ENCODE measurements around the gene ARIH2.
A peak's percentile ranks its signal among the peaks of the same experiment; 100 is the strongest.
"Not testable (repeated sequence)": the region's sequence is repeated elsewhere in the genome, so short reads cannot be mapped to it uniquely, and the experiment has no call there.

Gene ARIH2

DNA sequence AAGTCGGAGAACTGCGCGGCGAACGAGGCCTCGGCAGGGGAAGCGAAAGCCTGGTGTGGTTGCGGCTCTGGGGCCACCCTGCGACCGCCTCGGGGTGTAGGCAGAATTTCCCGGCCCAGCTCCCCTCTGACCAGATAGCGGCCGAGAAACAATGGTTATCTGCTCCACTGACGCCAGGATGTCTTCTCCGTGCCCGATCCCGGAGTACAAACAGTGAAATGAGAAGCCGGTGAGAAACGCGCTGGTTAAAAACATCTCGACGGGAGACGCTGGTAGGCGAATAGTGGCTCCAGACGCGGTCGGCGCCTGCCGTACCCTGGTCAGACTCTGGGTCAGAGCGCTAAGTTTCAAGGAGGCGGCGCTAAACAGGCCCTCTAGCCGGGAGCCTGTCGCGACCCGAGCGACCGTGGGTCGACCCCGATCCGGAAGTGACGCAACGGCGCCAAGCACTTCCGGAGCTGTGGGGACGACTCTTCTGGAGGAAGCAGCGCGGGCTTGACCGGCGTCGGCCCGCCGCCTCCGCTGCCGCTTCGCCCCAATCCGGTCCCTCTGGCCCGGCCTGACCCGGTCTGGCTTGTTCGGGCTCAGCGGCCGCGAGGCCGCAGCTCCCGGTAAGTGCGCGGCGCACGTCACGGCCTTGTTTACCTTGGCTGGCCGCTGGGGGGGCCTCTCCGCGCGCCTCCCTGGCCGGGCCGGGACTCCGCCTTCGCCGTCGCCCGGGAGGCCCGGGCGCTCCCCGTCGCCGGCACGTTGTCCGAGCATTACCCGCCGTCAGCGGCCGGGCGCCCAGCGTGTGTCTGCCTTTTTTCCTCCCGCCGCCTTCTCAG lies at the start of gene ARIH2:
TSS of gene ARIH2 (plus strand) at position 455 of the 827 bp plus-strand sequence. CDS start 8,717 bp downstream, outside the sequence.
- peak; percentile 83 for DNase-seq (ENCODE audit: low read depth)

DNA sequence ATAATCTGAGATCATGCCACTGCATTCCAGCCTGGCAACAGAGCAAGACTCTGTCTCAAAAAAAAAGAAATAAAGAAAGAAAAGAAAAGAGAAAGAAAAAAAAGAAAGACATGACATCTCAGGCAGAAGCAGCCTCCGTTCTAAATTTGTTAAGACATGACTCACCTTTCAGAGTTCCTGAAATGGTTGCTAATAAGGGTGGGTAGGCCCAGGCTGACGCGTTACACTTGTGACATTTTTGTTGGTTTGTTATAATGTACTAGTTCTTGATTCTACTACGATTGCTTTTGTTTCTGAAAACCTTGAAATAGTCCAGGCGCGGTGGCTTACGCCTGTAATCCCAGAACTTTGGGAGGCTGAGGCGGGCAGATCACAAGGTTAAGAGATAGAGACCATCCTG lies 41.0 kb upstream of the ARIH2 start:
- no peak for DNase-seq (ENCODE audit: low read depth)

DNA sequence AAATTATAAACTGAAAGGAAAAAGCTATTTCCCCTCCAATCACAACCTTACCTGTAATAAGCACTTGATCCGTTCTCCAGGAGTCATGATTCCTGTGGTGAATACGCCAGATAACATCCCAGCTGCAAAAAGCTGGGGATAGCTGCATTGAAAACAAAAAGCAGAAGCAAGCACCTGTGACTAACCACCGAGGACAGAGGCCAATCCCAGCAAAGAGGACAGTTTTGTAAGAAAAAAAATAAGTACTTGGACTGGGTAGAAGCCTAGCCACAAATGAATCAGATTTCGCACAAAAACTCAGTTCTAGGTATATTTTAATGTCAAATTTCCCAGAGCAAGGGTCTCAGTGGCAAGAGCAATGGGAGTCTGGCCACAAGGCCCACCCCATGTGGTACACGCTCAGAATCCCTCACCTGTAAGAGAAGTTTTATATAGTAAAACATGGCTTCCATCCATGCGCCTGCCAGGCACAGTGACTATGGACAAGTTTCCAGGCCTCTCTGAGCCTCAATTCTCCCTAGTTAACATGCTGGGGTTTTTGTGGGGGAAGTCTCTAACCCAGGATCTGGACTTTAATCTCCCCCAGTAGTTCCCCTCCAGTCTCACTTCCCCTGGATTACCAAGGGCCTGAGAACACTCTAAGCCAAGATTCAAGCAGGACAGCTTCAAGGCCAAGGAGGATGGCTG lies 39.2 kb upstream of the ARIH2 start:
- DNase-seq (ENCODE audit: low read depth), result no peak

DNA sequence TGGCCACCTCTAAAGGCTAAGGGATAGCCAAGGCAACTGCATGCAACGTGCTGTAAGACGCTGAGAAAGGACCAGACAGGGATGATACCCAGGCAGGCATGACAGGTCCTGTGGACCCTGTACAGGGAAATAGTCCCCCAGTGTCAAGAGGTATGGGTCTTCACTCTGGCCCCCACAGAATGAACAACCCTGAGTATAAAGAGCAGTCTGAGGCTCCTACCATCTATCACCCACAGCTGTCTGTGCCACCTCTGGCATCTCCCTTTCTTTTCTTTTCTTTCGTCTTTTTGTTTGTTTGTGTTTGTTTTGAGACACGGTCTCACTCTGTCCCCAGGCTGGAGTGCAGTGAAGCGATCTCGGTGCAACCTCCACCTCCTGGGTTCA lies 38.7 kb upstream of the ARIH2 start:
- no peak for DNase-seq (ENCODE audit: low read depth)

DNA sequence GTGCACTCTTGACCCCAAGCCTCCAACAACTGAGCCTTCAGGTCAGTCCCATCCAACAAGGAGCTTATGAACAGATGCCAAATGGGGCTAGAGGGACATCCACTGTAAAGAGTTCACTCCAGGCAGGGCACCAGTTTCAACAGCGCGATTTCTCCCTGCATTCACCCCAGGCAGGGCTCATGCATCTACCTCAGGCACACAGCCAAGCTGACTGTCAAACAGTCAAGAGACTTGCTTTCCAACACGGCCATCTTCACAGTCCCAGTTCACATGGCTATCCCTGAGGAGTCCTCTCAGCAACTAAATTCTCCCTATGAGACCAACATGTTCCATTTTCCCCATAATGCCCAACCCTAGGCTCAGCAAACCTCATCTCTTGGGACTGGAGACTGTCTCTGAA lies 37.6 kb upstream of the ARIH2 start:
- no peak for DNase-seq (ENCODE audit: low read depth)

DNA sequence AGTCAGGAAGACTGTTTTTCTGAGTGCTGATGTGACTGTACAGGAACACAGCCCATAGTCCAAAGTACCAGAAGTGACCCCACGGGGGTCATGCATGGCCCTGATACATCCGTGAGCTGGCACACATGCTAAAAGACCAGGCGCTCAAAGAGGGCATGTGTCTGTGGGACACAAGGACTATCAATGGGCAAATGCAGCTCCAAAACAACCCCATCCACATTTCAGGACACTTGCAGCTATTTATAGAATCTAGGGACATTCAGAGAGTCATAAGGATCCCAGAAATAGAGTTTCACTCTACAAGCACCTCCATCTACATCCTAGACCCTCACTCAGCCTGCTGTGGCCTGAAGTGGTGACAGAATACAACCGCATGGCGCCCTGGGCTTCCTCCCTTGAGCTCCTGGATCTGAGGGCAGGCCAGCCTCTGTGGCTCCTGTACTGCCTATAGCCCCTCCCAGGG lies 37.0 kb upstream of the ARIH2 start:
- DNase-seq (ENCODE audit: low read depth), result no peak

DNA sequence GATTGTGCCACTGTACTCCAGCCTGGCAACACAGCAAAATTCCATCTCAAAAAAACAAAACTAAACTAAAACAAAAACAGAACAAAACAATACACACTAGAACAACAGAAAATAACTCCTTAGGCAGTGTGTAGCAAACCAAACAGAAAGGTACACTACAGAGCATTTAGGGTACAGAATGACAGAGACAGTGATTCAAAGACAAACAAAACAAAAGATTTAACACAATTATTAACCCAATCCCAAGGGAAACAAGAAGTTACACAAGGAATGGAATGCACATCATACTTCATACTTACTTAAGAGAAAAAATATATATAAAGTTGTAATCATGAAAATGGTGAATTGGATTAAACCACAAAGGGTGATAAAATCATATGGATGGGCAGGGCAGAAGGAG lies 32.9 kb upstream of the ARIH2 start:
- no peak for DNase-seq (ENCODE audit: low read depth)

DNA sequence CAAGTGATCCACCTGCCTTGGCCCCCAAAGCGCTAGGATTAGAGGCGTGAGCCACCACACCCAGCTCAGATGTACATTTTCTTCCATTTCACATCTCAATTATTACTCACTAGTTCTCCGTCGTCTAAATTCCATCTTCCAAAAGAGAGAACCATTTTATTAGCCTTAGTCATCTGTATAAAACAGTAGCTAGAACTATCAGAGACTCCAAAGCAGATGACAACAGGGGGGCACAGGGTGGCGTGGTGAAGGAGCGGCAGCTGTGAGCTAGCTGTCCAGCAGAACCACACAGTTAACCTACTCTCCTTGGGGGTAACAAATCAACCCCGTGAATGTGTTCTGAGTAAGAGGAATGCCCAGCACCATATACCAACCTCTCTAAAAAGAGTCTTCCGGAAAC lies 27.0 kb upstream of the ARIH2 start:
- DNase-seq (ENCODE audit: low read depth), result no peak

DNA sequence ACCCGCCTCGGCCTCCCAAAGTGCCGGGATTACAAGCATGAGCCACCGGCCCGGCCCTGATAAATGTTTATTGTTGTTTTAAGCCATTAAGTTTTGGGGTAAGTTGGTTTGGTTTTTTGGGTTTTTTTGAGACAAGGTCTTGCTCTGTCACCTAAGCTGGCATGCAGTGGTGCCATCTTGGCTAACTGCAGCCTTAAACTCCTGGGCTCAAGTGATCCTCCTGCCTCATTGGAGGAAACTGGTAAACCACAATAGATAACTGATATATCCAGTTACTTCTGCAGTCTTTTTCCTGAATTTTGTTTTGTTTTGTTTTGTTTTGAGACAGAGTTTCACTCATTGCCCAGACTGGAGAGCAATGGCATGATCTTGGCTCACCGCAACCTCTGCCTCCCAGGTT lies 24.1 kb upstream of the ARIH2 start:
- no peak for DNase-seq (ENCODE audit: low read depth)

DNA sequence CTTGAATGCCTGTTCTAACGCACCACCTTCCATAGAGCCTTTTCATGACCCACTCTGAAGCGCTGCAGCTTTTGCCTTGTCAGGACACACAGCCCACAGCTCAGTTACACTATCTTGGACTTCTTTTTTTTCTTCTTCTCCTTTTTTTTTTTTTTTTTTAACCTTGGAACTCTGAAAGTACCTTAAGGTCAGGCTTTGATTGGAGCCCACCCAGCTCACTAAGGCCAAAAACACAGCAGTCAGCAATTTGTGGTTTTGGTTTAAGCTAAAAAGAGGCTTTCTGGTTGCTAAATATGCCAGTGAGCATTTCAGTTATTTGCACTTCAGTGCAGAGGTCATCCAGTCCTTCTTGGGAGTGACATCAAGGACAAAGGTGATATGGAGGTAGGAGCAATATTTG lies 21.7 kb upstream of the ARIH2 start:
- no peak for DNase-seq (ENCODE audit: low read depth)

DNA sequence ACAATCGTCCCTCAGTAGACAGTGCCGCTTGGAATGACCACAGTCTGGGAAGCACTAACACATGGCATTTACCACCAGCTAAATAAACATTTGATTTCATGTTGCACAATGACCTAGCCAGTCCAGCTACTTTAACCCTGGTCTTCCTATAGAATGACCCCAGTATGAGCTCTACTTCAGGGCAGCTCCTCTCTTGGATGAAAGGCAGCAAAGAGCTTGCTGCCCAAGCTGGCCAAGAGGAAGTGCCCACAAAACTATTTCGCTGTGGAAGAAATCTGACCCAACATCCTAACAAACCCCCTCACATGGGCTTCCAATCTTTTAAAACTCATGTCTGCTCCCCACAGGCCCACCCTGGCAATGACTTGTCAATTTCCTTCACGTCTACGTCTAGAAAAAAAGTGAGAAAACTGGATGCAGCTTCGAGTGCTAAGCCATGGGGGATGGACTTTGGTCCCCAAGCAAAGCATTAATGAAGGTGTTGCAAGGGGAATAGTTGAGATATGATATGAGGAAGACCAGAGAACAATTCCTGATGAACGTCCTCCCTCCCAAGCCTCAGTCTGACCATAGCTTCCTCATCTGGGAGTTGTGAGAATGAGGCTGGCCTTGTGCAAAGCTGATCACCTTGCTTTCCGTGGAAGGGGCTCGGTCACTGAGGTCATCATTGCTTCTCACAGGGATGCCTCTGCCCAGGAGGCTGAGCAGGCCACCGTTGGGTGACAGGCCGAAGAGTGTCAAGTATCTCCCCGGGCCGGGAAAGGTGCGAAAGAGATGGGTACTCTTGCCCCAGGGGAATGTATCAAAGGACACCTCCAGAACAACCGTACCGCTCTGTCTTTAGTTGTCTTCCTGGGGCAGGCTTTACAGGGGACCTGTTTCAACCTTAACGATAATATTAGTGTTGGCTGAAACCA lies 20.9 kb upstream of the ARIH2 start:
- no peak for DNase-seq (ENCODE audit: low read depth)

DNA sequence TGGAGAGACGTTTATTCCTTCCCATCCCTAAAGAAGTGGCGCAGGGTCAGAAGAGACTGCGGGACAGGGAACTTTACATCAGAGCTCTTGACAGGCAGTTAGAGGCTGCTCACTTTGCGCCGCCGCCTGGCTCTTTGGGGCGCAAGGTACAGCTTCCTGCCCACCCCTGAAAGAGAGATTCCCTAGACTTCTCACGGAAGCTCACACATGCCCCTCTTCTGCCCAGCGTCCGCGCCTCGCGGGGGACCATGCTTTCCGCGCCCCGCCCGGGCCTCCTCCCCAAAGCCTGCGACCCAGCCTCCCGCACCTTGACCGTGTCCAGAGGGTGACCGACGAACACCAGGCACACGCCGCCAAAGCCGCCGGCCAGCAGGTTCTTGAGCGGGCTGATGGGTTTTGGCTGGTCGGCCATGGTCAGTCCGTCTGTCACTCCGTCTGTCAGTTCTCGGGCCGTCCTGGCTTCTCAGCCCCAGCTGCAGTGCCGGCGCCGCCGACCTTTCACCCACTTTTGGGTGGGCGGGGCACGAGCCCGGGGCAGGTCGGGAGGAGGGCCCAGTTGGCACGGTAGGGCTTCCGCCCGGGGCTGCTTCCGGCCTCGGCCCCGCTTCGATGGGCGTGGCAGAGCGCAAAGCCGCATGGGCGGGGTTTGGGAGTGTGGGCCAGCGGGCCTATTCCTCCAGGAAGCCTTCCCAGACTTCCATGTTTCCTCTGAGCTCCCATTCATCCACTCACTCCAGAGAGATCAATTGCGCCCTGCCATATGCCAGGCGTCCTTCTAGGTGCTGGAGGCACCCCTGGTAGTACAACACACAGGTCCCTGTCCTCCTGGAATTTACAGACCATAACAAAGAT lies 20.0 kb upstream of the ARIH2 start, which contains the start of gene SLC25A20:
TSS of gene SLC25A20 (minus strand) at position 500 of the 852 bp plus-strand sequence. CDS start at position 412, 88 bp downstream.
- peak; percentile 87 for DNase-seq (ENCODE audit: low read depth)

DNA sequence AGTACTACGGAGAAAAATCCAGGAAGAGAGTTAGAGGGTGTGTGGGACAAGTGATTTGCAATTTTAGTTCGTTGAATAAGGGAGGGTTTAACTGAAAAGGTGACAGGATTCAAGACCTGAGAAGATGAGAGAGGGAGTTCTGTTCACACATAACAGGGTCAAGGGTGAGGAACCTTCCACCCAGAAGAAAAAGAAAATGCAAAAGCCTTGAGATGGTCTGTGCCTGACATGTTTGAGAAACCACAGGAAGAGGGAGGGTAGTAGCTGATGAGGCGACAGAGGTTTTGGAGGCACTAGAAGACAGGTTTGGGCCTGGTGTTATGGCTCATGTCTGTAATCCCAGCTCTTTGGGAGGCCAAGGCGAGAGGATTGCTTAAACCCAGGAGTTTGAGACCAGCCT lies 19.4 kb upstream of the ARIH2 start:
- DNase-seq (ENCODE audit: low read depth), result no peak

DNA sequence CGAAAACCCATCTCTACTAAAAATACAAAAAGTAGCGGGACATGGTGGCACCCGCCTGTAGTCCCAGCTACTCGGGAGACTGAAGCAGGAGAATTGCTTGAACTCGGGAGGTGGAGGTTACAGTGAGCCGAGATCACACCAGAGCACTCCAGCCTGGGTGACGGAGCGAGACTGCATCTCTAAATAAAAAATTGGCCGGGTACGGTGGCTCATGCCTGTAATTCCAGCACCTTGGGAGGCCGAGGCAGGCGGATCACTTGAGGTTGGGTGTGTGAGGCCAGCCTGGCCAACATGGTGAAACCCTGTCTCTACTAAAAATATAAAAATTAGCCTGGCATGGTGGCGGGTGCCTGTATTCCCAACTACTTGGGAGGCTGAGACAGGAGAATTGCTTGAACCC lies 11.6 kb upstream of the ARIH2 start:
- DNase-seq (ENCODE audit: low read depth), result not testable (repeated sequence)

DNA sequence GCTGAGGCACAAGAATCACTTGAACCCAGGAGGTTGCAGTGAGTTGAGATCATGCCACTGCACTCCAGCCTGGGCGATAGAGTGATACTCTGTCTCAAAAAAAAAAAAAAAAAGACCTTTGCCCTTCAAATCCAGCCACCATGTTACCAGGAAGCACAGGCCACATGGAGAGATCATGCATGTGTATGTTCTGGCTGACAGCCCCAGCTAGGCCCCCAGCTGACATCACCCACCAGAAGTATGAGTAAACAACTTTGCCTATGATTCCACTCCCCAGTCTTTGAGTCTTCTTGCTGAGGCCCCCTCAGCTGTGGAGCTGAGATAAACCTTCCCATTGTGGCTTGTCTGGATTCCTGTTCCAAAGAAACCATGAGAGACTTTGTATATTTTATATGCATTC lies 3.3 kb upstream of the ARIH2 start:
- no peak for DNase-seq (ENCODE audit: low read depth)

DNA sequence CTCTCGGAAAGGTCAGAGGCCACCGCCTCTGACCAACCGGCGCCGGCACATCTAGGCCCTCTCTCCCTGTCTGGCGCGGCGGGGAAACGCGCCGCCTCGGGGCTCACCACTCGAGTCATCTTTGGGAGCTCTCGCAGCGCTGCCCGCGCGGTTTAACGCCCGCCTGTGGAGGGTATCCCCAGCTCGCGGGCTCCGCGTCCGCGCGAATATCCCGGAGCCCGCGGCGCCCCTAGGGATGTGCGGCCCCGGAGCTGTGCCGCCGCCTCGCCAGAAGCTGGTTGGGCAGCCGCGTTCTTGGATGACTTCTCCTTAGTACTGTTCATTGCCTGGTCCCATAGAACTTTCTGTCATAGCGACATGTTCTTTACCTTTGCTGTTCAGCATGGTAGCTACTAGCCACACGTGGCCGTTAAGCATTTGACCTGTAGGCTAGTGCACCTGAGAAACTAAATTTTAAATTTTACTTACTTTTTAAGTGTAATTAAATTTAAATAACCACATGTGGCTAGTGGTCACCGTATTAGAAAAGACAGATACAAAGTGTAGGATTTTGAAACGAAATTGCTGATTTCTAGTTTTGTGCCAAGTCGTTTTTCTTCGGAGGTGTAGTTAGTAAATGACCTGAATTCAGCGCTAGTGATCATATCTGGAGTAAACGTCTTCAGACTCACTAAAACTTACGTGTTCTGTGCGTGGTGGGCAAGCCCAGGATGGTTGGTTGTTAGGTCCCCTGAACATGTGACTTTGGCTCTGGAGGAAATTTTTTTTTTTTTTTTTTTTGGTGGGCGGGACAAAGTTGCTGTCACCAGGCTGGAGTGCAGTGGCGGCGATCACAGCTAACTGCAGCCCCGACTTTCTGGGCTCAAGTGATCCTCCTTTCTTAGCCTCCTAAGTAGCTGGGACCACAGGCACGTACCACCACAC lies 835 bp downstream of the ARIH2 start:
- DNase-seq (ENCODE audit: low read depth), result peak; percentile 35

DNA sequence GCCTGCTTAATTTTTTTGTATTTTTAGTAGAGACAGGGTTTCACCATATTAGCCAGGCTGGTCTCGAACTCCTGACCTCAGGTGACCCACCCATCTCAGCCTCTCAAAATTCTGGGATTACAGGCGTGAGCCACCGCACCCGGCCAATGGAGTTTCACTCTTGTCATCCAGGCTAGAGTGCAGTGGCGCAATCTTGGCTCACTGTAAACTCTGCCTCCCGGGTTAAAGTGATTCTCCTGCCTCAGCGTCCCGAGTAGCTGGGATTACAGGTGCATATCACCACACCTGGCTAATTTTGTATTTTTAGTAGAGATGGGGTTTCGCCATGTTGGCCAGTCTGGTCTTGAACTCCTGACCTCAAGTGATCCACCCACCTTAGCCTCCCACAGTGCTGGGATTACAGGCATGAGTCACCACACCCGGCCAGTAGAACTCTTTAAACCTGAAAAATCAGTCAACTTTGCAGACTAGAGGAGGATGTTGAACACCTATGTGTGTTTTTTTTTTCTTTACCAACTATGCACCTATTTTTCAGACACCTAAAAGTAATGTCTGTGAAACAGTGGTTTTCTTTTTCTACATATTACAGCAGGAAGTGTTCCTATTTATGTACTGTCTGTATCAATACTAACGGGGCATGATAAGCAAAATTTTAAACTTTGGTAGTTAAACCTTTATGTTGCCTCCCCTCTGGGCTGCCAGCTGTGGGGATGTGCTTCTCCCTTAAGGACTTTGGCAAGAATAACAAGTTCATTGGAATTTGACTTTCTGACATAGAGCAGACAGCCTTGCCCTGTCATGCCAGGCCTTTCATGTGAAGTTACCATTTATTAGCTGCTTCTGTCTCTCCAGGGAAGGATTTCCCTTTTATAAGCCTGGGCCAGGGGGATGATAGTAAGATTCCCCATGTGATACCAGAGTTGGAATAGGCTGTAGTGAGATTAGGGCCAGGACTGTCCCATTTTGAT lies 8.1 kb downstream of the ARIH2 start:
- no peak for DNase-seq (ENCODE audit: low read depth)

DNA sequence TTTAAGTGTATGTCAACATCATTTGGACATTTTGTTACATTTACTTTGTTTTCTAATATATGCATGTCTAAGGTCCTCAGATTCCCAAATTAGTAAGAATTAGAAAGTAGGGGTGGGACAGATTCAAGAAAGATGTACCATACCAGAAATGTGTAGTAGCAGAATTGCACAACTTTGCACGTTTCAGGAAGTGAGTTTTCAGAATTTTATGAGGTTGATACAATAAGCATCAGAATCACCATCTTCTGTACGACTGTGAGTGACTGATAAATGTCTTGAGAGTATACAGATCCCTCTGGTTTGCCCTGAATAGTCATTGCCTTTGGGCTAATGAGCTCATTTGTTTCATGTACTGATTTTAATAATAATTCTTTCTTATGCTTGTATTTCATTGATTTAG lies 9.3 kb downstream of the ARIH2 start:
- DNase-seq (ENCODE audit: low read depth), result no peak

DNA sequence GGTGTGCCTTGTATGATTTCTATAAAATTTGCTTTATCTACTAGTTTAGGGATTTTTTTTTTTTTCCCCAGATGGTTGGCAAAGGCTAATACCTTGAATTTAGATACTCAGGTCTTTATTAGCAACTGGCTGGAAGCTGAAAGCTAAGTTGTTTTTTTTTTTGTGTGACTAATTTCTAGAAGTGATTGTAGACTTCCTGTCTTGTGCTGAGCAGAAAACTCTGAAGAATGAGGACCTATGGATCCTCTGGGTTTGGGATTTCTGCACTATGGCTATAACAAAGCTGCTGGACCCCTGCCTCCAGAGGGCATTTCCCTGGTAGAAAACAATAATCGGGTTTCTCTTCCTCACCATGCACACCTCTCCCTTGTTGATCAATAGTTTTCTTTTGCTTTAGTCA lies 10.0 kb downstream of the ARIH2 start:
- no peak for DNase-seq (ENCODE audit: low read depth)
